Smooth muscle cell (in vitro differentiated cells): ENCODE results near the gene BLNK. TPM values are rescaled to one million over a fixed set of nuclear protein-coding genes. Genes with fewer than 3 reads are reported as not detected.

ENCODE experiments used
- DNase-seq: peaks from one replicate; lab custom pipeline; 2025; ENCODE audit not compliant: unreplicated experiment; lab: John Stamatoyannopoulos, UW
- H2AFZ ChIP-seq: fragments of 200-600 bp; sonication (generic); 2 replicates; pipeline ENCODE4 v1.6.0; 2016; ENCODE audit warnings: antibody characterized with exemption, low read depth, mild to moderate bottlenecking
- H3F3A ChIP-seq: fragments of 200-600 bp; sonication (generic); 2 replicates; pipeline ENCODE4 v1.6.0; 2017; ENCODE audit warnings: antibody characterized with exemption, low read depth
- H3K27ac ChIP-seq: fragments of 200-600 bp; sonication (generic); 2 replicates; pipeline ENCODE4 v1.5.1; 2016; ENCODE audit warnings: low read depth, mild to moderate bottlenecking
- H3K27me3 ChIP-seq: fragments of 200-600 bp; sonication (generic); 2 replicates; pipeline ENCODE4 v1.6.1; 2016; ENCODE audit warnings: low read depth, mild to moderate bottlenecking
- H3K36me3 ChIP-seq: fragments of 200-600 bp; sonication (generic); 2 replicates; pipeline ENCODE4 v1.5.1; 2016; ENCODE audit warnings: low read depth
- H3K4me1 ChIP-seq: fragments of 200-600 bp; sonication (generic); 2 replicates; pipeline ENCODE4 v1.5.1; 2016; ENCODE audit warnings: low read depth
- H3K4me2 ChIP-seq: fragments of 200-600 bp; sonication (generic); 2 replicates; pipeline ENCODE4 v1.6.0; 2016; ENCODE audit warnings: mild to moderate bottlenecking
- H3K4me3 ChIP-seq: fragments of 200-600 bp; sonication (generic); 2 replicates; pipeline ENCODE4 v1.5.1; 2016; ENCODE audit warnings: mild to moderate bottlenecking
- H3K79me2 ChIP-seq: fragments of 200-600 bp; sonication (generic); 2 replicates; pipeline ENCODE4 v1.6.0; 2016; ENCODE audit warnings: low read depth, mild to moderate bottlenecking
- H3K9ac ChIP-seq: fragments of 200-600 bp; sonication (generic); 2 replicates; pipeline ENCODE4 v1.6.0; 2016; ENCODE audit warnings: low read depth
- H3K9me3 ChIP-seq: fragments of 200-600 bp; sonication (generic); replicated peaks from 2 replicates; pipeline ENCODE4 v1.5.1; 2016; ENCODE audit warnings: low read depth
- H4K20me1 ChIP-seq: fragments of 200-600 bp; sonication (generic); 2 replicates; pipeline ENCODE4 v1.6.0; 2016; ENCODE audit warnings: low read depth
- CTCF ChIP-seq: fragments of 200-600 bp; sonication (generic); IDR thresholded peaks from 2 replicates; pipeline ENCODE4 v1.5.1; 2017; ENCODE audit warnings: borderline replicate concordance, mild to moderate bottlenecking, antibody characterized with exemption; ENCODE audit not compliant: insufficient read depth, poor library complexity, severe bottlenecking
- WGBS: methylation state at CpG from one replicate; pipeline ENCODE4 v1.1.7; 2016; ENCODE audit warnings: low lambda C conversion rate; 5-methylcytosine and 5-hydroxymethylcytosine counted together
- polyA plus RNA-seq: library from polyadenylated mRNA; unstranded; fragments of >200 nt; fragmentation: Nextera tagmentation; extraction: Ambion mirVana; gene quantifications from 2 replicates; pipeline ENCODE4 v1.2.1, GENCODE V29; 2016
- total RNA-seq: library from RNA; depleted of rRNA; stranded (reverse); fragments of >200 nt; gene quantifications from 2 replicates; pipeline ENCODE4 v1.2.3, GENCODE V29; 2014

Gene BLNK
- total and polyA plus RNA-seq, 2 experiments from 2014 or later: 1.3 to 6.1 TPM

- no peak overlapping the region for H3K27ac ChIP-seq
- H3K79me2 ChIP-seq: no peaks in the 10 kb centered on the region
- no peak for DNase-seq
- H2AFZ ChIP-seq: no peak overlapping the region
- H3K4me1 ChIP-seq: no peaks in the 10 kb centered on the region
- H3K27me3 ChIP-seq: no peaks in the 10 kb centered on the region
- no peak overlapping the region for H3K4me3 ChIP-seq
- H4K20me1 ChIP-seq: no peaks in the 10 kb centered on the region
- WGBS: 84% methylated on average over 5 of the region's 5 CpGs
- H3K9me3 ChIP-seq: no peaks in the 10 kb centered on the region
- H3K36me3 ChIP-seq: no peaks in the 10 kb centered on the region
- no peak overlapping the region for H3K4me2 ChIP-seq
- no peak overlapping the region for H3K9ac ChIP-seq
- H3F3A ChIP-seq: no peaks in the 10 kb centered on the region
- TF ChIP-seq CTCF: no peak
These were observed 16.4 kb downstream of the BLNK start for GRCh38 chr10:96254976-96255375.

GRCh38 chr10:96252730-96253129 lies 18.6 kb downstream of the BLNK start:
- no peak overlapping the region for H2AFZ ChIP-seq
- no peaks in the 10 kb centered on the region for H3K9me3 ChIP-seq
- H3K79me2 ChIP-seq: no peaks in the 10 kb centered on the region
- H3K4me3 ChIP-seq: no peak overlapping the region
- no peak overlapping the region for H3K4me2 ChIP-seq
- H3K27me3 ChIP-seq: no peaks in the 10 kb centered on the region
- TF ChIP-seq CTCF: no peak
- no peak overlapping the region for H3K27ac ChIP-seq
- H4K20me1 ChIP-seq: no peaks in the 10 kb centered on the region
- 92% methylated on average over 5 of the region's 5 CpGs for WGBS
- H3K9ac ChIP-seq: no peak overlapping the region
- no peak for DNase-seq
- no peaks in the 10 kb centered on the region for H3K4me1 ChIP-seq
- H3K36me3 ChIP-seq: no peaks in the 10 kb centered on the region
- no peaks in the 10 kb centered on the region for H3F3A ChIP-seq

DNA sequence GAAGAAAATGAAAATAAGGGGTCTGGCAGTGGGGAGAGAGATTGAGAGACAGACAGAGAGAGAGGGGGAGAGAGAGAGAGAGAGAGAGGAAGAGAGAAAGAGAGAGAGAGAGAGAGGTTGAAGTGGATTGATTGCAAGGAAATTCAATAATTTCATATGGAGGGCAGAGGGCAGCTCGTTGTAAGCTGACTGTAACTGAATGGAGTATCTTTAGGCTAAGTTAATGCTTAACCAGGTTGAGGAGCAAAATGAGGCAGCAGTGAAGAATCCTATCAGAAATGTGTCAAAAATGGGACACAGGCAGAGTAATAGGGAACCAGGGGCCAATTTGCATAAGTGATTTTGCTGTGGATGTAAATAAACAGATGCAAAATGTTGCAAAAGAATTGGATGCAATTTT lies 21.0 kb downstream of the BLNK start:
- no peaks in the 10 kb centered on the region for H3K79me2 ChIP-seq
- H3F3A ChIP-seq: no peaks in the 10 kb centered on the region
- no peak for TF ChIP-seq CTCF
- H3K36me3 ChIP-seq: no peaks in the 10 kb centered on the region
- H3K27ac ChIP-seq: no peak overlapping the region
- no peaks in the 10 kb centered on the region for H3K27me3 ChIP-seq
- 85% methylated on average over 1 of the region's 1 CpG for WGBS
- no peak for DNase-seq
- no peak overlapping the region for H3K4me2 ChIP-seq
- H3K4me1 ChIP-seq: no peaks in the 10 kb centered on the region
- no peaks in the 10 kb centered on the region for H3K9me3 ChIP-seq
- H3K9ac ChIP-seq: no peak overlapping the region
- H4K20me1 ChIP-seq: no peaks in the 10 kb centered on the region
- H3K4me3 ChIP-seq: no peak overlapping the region
- no peak overlapping the region for H2AFZ ChIP-seq

- Histone ChIP-seq H3K9me3 (no peaks in the 10 kb centered on the region), H3K4me2 (no peak overlapping the region), H4K20me1 (no peaks in the 10 kb centered on the region), H3K36me3 (no peaks in the 10 kb centered on the region), H3K4me3 (no peak overlapping the region), H3K9ac (no peak overlapping the region), H3K27ac (no peak overlapping the region), H3K4me1 (no peaks in the 10 kb centered on the region), H3K79me2 (no peaks in the 10 kb centered on the region), H3F3A (no peaks in the 10 kb centered on the region), H2AFZ (no peak overlapping the region), H3K27me3 (no peaks in the 10 kb centered on the region)
- no peak for TF ChIP-seq CTCF
- no peak for DNase-seq
- WGBS: 85% methylated on average over 5 of the region's 5 CpGs
These were observed 22.1 kb downstream of the BLNK start for GRCh38 chr10:96249264-96249663.
